DND-41 (cell line): Measurements from ENCODE around the gene PKD2.

ENCODE experiments used
- ATAC-seq: fragments of 200-7000 bp; cut with Tn5 transposase; 3 replicates; pipeline ENCODE4 v1.9.1; 2021; ENCODE audit warnings: low read depth; ENCODE audit not compliant: insufficient read depth
- DNase-seq: peaks from one replicate; pipeline ENCODE4 v3.0.0-alpha.2; 2020
- H2AFZ ChIP-seq: 2 replicates; pipeline ENCODE4 v1.6.0; 2012; ENCODE audit warnings: low read depth, low read length
- H3K27ac ChIP-seq: 2 replicates; pipeline ENCODE4 v1.5.1; 2012; ENCODE audit warnings: low read length, inconsistent platforms
- H3K27me3 ChIP-seq: fragments of 200-600 bp; sonication (generic); 2 replicates; pipeline ENCODE4 v1.6.0; 2012; ENCODE audit warnings: low read length, mild to moderate bottlenecking, inconsistent platforms; ENCODE audit not compliant: insufficient read depth, poor library complexity
- H3K36me3 ChIP-seq: 2 replicates; pipeline ENCODE4 v1.5.1; 2012; ENCODE audit warnings: low read length, inconsistent platforms; ENCODE audit not compliant: insufficient read depth
- H3K4me1 ChIP-seq: 2 replicates; pipeline ENCODE4 v1.5.1; 2012; ENCODE audit warnings: mild to moderate bottlenecking, low read length; ENCODE audit not compliant: insufficient read depth
- H3K4me2 ChIP-seq: 2 replicates; pipeline ENCODE4 v1.6.0; 2012; ENCODE audit warnings: mild to moderate bottlenecking, moderate library complexity, low read length, inconsistent platforms; ENCODE audit not compliant: insufficient read depth
- H3K4me3 ChIP-seq, 2 experiments: fragments of 200-600 bp in 1 of 2; shearing (Covaris generic) in 1 of 2; 2 replicates each; pipeline ENCODE4 v1.5.1; 2012 to 2016; ENCODE audit warnings: inconsistent platforms in 2 of 2, low read length in 2 of 2, mild to moderate bottlenecking in 2 of 2, low read depth in 1 of 2, moderate library complexity in 1 of 2
- H3K79me2 ChIP-seq: 2 replicates; pipeline ENCODE4 v1.6.0; 2012; ENCODE audit warnings: low read length, inconsistent platforms; ENCODE audit not compliant: insufficient read depth
- H3K9ac ChIP-seq: 2 replicates; pipeline ENCODE4 v1.6.0; 2012; ENCODE audit warnings: low read depth, mild to moderate bottlenecking, inconsistent platforms, low read length, moderate library complexity
- H3K9me3 ChIP-seq: 2 replicates; pipeline ENCODE4 v1.5.1; 2012; ENCODE audit warnings: low read length, moderate library complexity, mild to moderate bottlenecking, inconsistent platforms; ENCODE audit not compliant: insufficient read depth, severe bottlenecking
- H4K20me1 ChIP-seq: 2 replicates; pipeline ENCODE4 v1.6.0; 2012; ENCODE audit warnings: low read length; ENCODE audit not compliant: insufficient read depth
- EZH2 ChIP-seq: IDR thresholded peaks from 3 replicates; pipeline ENCODE4 v1.6.1; 2012; ENCODE audit warnings: borderline replicate concordance, low read depth, mild to moderate bottlenecking, moderate library complexity, low read length, inconsistent platforms; ENCODE audit not compliant: severe bottlenecking
- TF ChIP-seq, protein P1 (sequence below): IDR thresholded peaks from 2 replicates; pipeline ENCODE4 v1.5.1; 2012; ENCODE audit warnings: borderline replicate concordance, low read length, moderate library complexity, mild to moderate bottlenecking; ENCODE audit not compliant: poor library complexity, severe bottlenecking; ENCODE audit errors: extremely low read depth

Gene PKD2

DNA sequence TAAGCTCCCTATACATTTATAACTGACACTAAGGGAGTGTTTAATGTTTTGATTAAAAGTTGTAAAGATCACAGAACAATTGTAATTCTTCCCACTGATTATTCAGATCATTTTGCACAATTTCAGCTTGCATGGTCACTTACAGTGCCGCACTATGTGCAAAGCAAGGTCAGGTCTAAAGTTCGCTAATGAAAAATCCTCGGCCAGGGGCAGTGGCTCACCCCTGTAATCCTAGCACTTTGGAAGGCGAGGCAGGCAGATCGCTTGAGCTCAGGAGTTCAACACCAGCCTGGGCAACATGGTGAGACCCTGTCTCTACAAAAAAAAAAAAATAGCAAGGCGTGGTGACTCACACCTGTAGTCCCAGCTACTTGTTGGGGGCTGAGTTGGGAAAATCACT is 57.0 kb downstream of the PKD2 start:
- Histone ChIP-seq H3K4me2 (no peak overlapping the region), H3K36me3 (peaks cover 81% of the 10 kb centered on the region), H3K79me2 (no peaks in the 10 kb centered on the region), H3K9me3 (no peaks in the 10 kb centered on the region), H2AFZ (no peak overlapping the region), H3K27me3 (no peaks in the 10 kb centered on the region), H3K27ac (no peak overlapping the region), H3K4me3 (no peak overlapping the region), H3K4me1 (no peaks in the 10 kb centered on the region), H3K9ac (no peak overlapping the region), H4K20me1 (no peaks in the 10 kb centered on the region)
- DNase-seq, result no peak
- no peak for ATAC-seq
- no peak for TF ChIP-seq EZH2
- TF ChIP-seq, protein P1, sequence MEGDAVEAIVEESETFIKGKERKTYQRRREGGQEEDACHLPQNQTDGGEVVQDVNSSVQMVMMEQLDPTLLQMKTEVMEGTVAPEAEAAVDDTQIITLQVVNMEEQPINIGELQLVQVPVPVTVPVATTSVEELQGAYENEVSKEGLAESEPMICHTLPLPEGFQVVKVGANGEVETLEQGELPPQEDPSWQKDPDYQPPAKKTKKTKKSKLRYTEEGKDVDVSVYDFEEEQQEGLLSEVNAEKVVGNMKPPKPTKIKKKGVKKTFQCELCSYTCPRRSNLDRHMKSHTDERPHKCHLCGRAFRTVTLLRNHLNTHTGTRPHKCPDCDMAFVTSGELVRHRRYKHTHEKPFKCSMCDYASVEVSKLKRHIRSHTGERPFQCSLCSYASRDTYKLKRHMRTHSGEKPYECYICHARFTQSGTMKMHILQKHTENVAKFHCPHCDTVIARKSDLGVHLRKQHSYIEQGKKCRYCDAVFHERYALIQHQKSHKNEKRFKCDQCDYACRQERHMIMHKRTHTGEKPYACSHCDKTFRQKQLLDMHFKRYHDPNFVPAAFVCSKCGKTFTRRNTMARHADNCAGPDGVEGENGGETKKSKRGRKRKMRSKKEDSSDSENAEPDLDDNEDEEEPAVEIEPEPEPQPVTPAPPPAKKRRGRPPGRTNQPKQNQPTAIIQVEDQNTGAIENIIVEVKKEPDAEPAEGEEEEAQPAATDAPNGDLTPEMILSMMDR, result no peak

DNA sequence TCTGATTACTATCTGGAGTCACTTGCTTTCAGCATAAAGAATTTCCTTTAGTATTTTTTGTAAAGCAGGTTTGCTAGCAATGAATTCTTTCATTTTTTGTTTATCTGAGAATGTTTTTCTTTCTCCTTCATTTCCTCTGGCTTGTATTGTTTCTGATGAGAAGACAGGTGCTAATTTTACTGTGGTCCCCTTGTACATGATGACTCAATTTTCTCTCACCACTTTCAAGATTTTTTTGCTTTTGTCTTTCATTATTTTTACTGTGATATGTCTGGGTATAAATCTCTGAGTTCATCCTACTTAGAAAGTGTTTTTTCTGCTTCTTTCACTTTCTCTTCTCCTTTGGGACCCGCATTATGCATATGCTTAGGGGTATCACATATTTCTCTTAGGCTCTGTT is 62.6 kb downstream of the PKD2 start:
- Histone ChIP-seq H3K36me3 (peaks cover 88% of the 10 kb centered on the region), H3K4me3 (no peak overlapping the region), H4K20me1 (no peaks in the 10 kb centered on the region), H3K79me2 (no peaks in the 10 kb centered on the region), H3K9ac (no peak overlapping the region), H3K27me3 (no peaks in the 10 kb centered on the region), H3K9me3 (peaks cover 6% of the 10 kb centered on the region), H3K4me2 (no peak overlapping the region), H3K4me1 (no peaks in the 10 kb centered on the region), H2AFZ (no peak overlapping the region), H3K27ac (no peak overlapping the region)
- ATAC-seq (peak; percentile 44; the same call in 1 of the 3 replicates), DNase-seq (no peak)
- no peak for TF ChIP-seq EZH2
- TF ChIP-seq, protein P1, result no peak

DNA sequence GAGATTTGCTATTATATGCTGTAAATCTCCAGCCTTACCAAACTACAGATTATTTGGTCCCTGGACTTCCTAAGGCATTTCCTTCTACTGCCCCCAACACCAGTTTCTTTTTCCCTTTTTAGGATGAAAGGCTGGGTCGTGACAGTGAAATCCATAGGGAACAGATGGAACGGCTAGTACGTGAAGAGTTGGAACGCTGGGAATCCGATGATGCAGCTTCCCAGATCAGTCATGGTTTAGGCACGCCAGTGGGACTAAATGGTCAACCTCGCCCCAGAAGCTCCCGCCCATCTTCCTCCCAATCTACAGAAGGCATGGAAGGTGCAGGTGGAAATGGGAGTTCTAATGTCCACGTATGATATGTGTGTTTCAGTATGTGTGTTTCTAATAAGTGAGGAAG is 67.9 kb downstream of the PKD2 start:
- no peak for DNase-seq
- Histone ChIP-seq H4K20me1 (no peaks in the 10 kb centered on the region), H3K9me3 (peaks cover 6% of the 10 kb centered on the region), H3K4me1 (no peaks in the 10 kb centered on the region), H3K9ac (no peak overlapping the region), H2AFZ (no peak overlapping the region), H3K4me2 (no peak overlapping the region), H3K36me3 (peaks cover 68% of the 10 kb centered on the region), H3K27me3 (no peaks in the 10 kb centered on the region), H3K4me3 (no peak overlapping the region), H3K27ac (no peak overlapping the region), H3K79me2 (no peaks in the 10 kb centered on the region)
- TF ChIP-seq EZH2, result no peak
- TF ChIP-seq, protein P1, result no peak
- no peak for ATAC-seq

DNA sequence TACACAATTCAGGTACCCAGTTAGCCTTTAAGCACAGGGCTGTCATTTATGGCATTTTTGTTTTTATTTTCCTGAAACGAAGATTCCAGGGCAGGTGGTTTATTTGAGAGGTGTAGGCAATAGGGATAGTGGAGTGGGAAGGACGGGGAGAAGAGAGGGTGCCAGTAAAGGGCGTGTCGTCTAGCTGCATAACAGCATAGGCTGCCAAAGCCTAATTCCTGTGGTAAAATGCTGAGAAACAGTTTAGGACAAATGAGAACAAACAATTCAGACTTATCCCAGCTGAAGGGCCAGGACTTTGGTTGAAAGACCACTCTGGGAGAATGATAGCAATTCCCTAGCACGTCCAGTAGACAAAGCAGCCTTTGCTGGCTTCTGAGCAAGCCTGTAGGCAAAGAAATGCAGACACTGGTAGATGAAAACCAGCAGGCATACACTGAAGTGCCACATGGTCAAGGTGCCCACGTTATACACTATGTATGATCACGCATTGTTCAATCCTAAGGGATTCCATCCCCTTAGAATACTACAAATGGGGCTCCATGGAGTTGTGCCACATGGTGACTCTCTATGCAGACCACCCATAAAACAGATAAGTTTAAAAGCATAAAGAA is 70.6 kb downstream of the PKD2 start:
- no peak overlapping the region for H3K4me3 ChIP-seq
- no peaks in the 10 kb centered on the region for H3K4me1 ChIP-seq
- H2AFZ ChIP-seq, result no peak overlapping the region
- no peak overlapping the region for H3K27ac ChIP-seq
- peaks cover 42% of the 10 kb centered on the region for H3K36me3 ChIP-seq
- ATAC-seq (no peak), DNase-seq (no peak)
- TF ChIP-seq, protein P1, result no peak
- no peak for TF ChIP-seq EZH2
- no peak overlapping the region for H3K9ac ChIP-seq
- no peaks in the 10 kb centered on the region for H3K9me3 ChIP-seq
- H3K79me2 ChIP-seq, result no peaks in the 10 kb centered on the region
- H3K27me3 ChIP-seq, result no peaks in the 10 kb centered on the region
- no peaks in the 10 kb centered on the region for H4K20me1 ChIP-seq
- no peak overlapping the region for H3K4me2 ChIP-seq
